ENCODE results near the gene NOL6. TPM values are rescaled to one million over a fixed set of nuclear protein-coding genes. Genes with fewer than 3 reads are reported as not detected.

The NOL6 gene
- total and polyA plus RNA-seq, 2 experiments from 2014 or later, result 25.0 to 58.4 TPM

DNA sequence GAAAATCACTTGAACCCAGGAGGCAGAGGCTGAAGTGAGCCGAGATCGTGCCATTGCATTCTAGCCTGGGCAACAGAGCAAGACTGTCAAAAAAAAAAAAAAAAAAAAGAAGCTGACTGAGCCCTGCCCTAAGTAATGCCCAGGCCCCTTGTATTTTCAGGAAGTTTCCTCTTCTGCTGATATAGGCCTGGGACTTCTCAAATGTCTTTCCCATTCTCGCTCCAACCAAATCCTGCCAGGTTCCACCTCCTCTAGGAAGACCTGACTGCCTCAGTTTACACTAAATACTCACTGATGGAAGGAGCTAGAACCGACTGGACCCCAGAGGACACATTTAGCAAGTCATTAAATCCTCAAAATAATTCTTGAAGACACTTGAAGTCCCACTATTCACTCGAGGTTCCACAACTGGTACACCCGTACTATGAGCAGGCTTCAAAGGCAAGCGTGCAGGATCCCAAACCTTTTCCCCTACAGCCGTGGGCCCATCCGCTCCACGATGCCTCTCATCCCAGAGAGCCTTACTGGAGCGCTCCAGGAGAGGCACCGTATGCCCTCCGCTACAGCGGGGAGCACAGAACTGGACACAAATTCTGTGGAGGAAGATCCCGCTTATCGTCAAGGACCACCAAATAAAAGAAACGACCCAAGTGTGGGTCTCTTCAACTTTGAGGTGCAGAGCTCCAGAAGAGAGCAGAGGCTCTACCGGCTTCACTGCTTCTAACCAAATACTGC, 676 bp downstream of the NOL6 start:
- Mint-ChIP-seq H3K9me3 (no peaks in the 10 kb centered on the region), H3K27ac (peak overlapping the region; percentile 91; the same call in 1 of the 2 replicates), H3K4me3 (peak overlapping the region; percentile 96), H3K4me1 (peaks cover 4% of the 10 kb centered on the region; the same call in 1 of the 3 replicates), H3K36me3 (ENCODE audit: low read depth) (peaks cover 46% of the 10 kb centered on the region), H3K27me3 (ENCODE audit: insufficient read depth, low read depth, poor library complexity) (peaks cover 12% of the 10 kb centered on the region)
- Histone ChIP-seq H3K4me3 (peak overlapping the region; percentile 96), H3K27ac (ENCODE audit: low read depth) (no peak overlapping the region), H3K4me1 (ENCODE audit: insufficient read depth) (peaks cover 4% of the 10 kb centered on the region; the same call in 1 of the 2 replicates), H3K9me2 (ENCODE audit: insufficient read depth) (no peaks in the 10 kb centered on the region), H3K27me3 (ENCODE audit: insufficient read depth) (no peaks in the 10 kb centered on the region), H3K36me3 (ENCODE audit: insufficient read depth) (peaks cover 9% of the 10 kb centered on the region), H4K20me1 (replicated peaks; ENCODE audit: insufficient read depth) (no peaks in the 10 kb centered on the region), H3K79me2 (replicated peaks; ENCODE audit: insufficient read depth) (peaks cover 24% of the 10 kb centered on the region), H3K4me2 (peak overlapping the region; percentile 96), H2AFZ (0 out of 2 replicates have a peak overlapping the region, but pooled peaks have one; percentile 9), H3F3A (replicated peaks; ENCODE audit: low read depth) (0 out of 2 replicates have a peak, but pooled peaks cover 3% of the 10 kb centered on the region)
- TF ChIP-seq ZNF114 (CRISPR knock-in tag; IDR thresholded peaks at IDR 0.05) (no peak), NANOG (IDR thresholded peaks at IDR 0.05; ENCODE audit: borderline replicate concordance) (no peak), JUNB (IDR thresholded peaks at IDR 0.05; ENCODE audit: unreplicated experiment) (no peak), EZH2 (IDR thresholded peaks at IDR 0.05; ENCODE audit: low read depth, unreplicated experiment) (no peak), EZH2phosphoT487 (IDR thresholded peaks at IDR 0.05; ENCODE audit: unreplicated experiment) (no peak), ETS1 (IDR thresholded peaks at IDR 0.05) (no peak), CREB1 (CRISPR knock-in tag; IDR thresholded peaks at IDR 0.05; ENCODE audit: low read depth) (no peak), REST (IDR thresholded peaks at IDR 0.05; ENCODE audit: unreplicated experiment) (no peak)
- TF ChIP-seq, protein P1, sequence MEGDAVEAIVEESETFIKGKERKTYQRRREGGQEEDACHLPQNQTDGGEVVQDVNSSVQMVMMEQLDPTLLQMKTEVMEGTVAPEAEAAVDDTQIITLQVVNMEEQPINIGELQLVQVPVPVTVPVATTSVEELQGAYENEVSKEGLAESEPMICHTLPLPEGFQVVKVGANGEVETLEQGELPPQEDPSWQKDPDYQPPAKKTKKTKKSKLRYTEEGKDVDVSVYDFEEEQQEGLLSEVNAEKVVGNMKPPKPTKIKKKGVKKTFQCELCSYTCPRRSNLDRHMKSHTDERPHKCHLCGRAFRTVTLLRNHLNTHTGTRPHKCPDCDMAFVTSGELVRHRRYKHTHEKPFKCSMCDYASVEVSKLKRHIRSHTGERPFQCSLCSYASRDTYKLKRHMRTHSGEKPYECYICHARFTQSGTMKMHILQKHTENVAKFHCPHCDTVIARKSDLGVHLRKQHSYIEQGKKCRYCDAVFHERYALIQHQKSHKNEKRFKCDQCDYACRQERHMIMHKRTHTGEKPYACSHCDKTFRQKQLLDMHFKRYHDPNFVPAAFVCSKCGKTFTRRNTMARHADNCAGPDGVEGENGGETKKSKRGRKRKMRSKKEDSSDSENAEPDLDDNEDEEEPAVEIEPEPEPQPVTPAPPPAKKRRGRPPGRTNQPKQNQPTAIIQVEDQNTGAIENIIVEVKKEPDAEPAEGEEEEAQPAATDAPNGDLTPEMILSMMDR (conservative IDR thresholded peaks at IDR 0.05; ENCODE audit: low read depth in 2 of 2), result no peak
- TF ChIP-seq, protein P2, sequence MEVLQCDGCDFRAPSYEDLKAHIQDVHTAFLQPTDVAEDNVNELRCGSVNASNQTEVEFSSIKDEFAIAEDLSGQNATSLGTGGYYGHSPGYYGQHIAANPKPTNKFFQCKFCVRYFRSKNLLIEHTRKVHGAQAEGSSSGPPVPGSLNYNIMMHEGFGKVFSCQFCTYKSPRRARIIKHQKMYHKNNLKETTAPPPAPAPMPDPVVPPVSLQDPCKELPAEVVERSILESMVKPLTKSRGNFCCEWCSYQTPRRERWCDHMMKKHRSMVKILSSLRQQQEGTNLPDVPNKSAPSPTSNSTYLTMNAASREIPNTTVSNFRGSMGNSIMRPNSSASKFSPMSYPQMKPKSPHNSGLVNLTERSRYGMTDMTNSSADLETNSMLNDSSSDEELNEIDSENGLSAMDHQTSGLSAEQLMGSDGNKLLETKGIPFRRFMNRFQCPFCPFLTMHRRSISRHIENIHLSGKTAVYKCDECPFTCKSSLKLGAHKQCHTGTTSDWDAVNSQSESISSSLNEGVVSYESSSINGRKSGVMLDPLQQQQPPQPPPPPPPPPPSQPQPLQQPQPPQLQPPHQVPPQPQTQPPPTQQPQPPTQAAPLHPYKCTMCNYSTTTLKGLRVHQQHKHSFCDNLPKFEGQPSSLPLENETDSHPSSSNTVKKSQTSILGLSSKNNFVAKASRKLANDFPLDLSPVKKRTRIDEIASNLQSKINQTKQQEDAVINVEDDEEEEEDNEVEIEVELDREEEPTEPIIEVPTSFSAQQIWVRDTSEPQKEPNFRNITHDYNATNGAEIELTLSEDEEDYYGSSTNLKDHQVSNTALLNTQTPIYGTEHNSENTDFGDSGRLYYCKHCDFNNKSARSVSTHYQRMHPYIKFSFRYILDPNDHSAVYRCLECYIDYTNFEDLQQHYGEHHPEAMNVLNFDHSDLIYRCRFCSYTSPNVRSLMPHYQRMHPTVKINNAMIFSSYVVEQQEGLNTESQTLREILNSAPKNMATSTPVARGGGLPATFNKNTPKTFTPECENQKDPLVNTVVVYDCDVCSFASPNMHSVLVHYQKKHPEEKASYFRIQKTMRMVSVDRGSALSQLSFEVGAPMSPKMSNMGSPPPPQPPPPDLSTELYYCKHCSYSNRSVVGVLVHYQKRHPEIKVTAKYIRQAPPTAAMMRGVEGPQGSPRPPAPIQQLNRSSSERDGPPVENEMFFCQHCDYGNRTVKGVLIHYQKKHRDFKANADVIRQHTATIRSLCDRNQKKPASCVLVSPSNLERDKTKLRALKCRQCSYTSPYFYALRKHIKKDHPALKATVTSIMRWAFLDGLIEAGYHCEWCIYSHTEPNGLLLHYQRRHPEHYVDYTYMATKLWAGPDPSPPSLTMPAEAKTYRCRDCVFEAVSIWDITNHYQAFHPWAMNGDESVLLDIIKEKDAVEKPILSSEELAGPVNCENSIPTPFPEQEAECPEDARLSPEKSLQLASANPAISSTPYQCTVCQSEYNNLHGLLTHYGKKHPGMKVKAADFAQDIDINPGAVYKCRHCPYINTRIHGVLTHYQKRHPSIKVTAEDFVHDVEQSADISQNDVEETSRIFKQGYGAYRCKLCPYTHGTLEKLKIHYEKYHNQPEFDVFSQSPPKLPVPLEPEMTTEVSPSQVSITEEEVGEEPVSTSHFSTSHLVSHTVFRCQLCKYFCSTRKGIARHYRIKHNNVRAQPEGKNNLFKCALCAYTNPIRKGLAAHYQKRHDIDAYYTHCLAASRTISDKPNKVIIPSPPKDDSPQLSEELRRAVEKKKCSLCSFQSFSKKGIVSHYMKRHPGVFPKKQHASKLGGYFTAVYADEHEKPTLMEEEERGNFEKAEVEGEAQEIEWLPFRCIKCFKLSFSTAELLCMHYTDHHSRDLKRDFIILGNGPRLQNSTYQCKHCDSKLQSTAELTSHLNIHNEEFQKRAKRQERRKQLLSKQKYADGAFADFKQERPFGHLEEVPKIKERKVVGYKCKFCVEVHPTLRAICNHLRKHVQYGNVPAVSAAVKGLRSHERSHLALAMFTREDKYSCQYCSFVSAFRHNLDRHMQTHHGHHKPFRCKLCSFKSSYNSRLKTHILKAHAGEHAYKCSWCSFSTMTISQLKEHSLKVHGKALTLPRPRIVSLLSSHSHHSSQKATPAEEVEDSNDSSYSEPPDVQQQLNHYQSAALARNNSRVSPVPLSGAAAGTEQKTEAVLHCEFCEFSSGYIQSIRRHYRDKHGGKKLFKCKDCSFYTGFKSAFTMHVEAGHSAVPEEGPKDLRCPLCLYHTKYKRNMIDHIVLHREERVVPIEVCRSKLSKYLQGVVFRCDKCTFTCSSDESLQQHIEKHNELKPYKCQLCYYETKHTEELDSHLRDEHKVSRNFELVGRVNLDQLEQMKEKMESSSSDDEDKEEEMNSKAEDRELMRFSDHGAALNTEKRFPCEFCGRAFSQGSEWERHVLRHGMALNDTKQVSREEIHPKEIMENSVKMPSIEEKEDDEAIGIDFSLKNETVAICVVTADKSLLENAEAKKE (CRISPR knock-in tag; IDR thresholded peaks at IDR 0.05), result no peak
- DNase-seq (ENCODE audit: low spot score) (no peak), ATAC-seq (peak; percentile 10; the same call in 2 of the 3 replicates)

Data from GM23338 (cell line).